22Rv1 (cell line): ENCODE measurements around the gene SMIM33.

Experiments used
- CTCF ChIP-seq: fragments of 450-650 bp; IDR thresholded peaks from 2 replicates; pipeline ENCODE4 v1.5.1; 2017; ENCODE audit warnings: mild to moderate bottlenecking
- ZFX ChIP-seq: fragments of 450-650 bp; IDR thresholded peaks from 2 replicates; pipeline ENCODE4 v1.6.1; 2017; ENCODE audit warnings: antibody characterized with exemption, borderline replicate concordance

- TF ChIP-seq CTCF (no peak), ZFX (no peak)
Measured at GRCh38 chr5:139475865-139476617, 5.2 kb downstream of the SMIM33 start.
